Myocyte (in vitro differentiated cells): Measurements from ENCODE around the gene MATCAP1. TPM values are rescaled to one million over a fixed set of nuclear protein-coding genes. Genes with fewer than 3 reads are reported as not detected.

Experiments
- DNase-seq: peaks from one replicate; pipeline ENCODE4 v3.0.0-alpha.2; 2012; ENCODE audit warnings: low read depth
- total RNA-seq: library from RNA; depleted of rRNA; stranded (reverse); fragments of >200 nt; gene quantifications from 2 replicates; pipeline ENCODE4 v1.2.3, GENCODE V29; 2014

MATCAP1 gene
- total RNA-seq, 1 donor from 2014 or later = 27.2 TPM

DNA sequence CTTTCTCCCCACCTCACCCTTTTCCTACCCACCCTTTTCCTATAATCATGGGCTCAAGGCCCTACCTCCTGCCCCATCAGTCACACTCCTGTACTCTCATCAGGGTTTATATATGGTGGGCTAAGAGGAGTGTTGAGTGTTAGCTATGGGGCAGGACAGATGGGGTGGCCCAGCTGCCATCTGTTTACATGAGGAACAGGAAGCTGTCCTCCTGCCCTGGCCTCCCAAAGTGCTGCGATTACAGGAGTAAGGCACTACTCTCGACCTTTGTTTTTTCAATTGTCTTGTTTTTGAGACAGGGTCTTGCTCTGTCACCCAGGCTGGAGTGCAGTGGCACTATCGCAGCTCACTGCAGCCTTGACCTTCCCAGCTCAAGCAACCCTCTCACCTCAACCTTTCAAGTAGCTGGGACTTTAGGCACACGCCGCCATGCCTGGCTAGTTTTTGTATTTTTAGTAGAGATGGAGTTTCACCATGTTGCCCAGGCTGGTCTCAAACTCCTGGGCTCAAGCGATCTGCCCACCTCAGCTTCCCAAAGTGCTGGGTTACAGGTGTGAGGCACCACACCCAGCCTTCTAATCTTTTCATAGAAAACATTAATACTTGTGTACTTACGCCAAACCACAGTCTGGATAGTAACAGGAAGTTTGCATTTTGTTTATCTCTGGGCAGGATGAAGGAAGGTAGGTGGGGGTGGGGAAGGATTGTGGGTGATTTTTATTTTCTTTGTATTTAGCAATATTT is 25.7 kb downstream of the MATCAP1 start:
- no peak for DNase-seq

DNA sequence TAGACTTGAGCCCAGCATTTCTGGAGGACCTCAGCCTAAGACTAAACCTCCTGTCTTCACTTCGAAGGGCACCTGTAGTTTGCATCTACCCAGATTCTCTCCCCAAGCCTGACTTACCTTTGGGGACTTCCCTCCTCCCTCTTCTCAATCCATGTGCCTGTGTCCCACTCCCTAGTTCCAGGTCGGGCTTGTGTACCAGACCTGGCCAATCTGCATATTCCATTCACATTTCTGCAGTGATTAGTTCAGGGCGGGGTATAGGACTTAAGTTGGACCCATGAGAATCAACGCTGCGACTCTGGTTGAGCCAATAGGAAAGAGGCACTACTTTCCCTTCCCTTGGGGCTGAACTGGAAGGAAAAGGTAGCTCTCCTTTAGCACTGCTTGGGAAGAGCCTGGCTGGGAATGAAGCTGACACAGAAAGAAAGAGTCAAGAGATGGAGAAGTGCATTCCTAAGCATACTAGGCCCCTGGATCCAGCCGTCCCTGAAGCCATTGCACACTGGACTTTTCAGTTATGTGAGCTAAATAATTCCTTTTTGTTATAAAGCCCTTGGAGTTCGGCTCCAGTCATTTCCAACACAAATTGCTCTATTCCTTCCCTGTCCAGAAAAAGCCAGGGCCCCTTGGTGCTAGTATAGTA is 26.5 kb downstream of the MATCAP1 start:
- DNase-seq = no peak

DNA sequence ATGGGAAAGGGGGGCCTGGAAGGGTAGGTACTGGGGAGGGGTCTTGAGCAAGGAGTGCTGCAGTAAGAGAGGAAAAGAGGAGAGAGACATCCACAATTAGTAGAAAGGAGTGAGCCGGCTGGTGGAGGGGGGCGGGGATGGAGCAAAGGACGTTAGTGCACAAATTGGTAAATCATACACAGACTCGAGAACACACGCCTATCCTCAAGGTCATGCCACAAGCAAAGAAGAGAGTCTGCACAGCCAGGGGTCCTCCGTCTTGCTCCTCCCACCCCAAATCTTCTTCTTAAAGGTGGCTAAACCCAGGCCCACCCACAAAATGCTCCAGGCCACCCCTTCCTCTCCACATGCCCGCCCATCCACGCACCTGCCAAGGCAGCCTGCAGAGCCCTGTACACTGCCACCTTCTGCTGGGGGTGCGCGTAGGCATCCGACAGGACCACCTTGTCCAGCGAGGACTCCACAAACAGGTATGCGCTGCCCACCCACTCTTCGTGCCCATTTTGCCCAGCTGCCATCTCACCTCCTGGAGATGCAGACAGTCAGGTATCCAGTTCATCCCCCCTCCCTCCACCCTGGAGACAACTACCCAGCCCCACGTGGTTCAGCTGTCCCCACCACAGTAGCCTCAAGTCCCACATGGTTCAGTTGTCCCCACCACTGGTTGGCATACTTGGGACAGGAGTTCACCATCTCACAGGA is 27.5 kb downstream of the MATCAP1 start:
- peak; percentile 40 for DNase-seq

DNA sequence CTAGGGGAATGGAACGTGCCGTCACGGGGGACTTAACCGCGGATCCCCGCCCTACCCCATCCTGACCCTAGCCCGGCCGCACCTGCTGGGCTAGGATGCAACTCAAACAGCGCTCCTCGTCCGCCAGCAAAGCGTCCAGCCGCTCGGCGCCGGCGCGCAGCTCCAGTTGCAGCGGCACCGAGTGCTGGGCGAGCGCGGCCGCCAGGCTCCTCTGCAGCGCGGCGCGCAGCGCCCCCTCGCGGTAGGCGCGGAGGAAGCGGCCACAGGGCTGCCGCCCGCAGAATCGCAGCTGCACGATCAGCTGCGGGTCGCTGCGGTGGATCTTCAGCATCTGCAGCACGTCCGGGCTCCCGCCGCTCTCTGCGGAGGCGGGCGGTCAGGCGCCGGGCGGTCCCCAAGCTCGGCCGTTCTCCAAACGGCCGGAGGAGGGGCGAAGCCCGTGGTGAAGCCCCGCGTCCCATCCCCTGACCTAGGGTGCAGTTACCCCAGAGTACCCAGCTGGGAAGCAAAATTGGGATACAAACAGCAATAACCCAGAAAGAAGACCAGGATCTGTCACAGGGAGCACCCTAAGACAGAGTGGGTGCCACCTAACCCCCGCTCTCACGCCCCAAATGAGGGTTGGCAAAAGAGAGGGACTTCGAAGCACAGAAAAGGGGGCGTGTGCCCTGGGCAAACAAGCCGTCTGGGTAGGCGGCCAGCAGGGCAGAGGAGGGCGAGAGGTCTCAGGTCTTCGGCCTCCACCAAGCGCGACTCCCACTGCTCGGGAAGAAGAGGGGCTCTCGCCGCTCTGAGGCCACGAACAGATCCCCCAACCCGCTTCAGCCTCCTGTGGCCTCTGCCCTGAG is 28.2 kb downstream of the MATCAP1 start:
- peak; percentile 78 for DNase-seq

DNA sequence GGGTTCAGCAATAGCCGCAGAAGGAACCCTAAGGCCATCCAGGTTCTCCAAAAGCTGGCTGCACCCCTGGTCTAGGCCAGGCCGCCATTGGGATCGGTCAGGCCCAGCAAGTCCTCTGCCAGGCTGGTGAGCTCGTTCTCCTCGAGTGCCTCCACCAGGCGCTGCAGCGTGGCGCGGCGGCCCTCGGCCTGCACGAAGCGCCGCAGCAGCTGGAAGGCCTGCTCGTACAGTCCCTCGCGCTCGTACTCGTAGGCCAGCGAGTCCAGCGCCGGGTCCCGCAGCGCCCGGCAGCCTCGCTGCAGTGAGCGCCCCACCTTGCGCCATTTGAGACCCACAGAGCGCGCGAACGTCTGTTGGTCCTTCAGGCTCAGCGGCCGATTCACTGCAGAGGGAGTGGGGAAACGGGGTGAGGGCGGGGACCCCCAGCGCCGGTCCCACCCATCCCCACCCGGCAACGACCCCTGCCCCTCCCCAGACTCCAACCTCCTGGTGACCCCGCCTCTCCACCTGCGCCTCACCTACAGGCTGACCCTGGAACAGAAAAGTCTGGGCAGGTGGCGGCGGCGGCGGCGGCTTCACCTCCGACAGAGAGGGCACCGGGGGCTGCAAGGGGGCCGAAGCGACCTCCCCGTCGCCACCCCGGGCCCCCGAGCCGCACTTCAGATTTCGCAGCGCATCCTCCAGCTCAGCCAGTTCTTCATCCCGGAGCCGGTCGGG is 29.0 kb downstream of the MATCAP1 start:
- no peak for DNase-seq

DNA sequence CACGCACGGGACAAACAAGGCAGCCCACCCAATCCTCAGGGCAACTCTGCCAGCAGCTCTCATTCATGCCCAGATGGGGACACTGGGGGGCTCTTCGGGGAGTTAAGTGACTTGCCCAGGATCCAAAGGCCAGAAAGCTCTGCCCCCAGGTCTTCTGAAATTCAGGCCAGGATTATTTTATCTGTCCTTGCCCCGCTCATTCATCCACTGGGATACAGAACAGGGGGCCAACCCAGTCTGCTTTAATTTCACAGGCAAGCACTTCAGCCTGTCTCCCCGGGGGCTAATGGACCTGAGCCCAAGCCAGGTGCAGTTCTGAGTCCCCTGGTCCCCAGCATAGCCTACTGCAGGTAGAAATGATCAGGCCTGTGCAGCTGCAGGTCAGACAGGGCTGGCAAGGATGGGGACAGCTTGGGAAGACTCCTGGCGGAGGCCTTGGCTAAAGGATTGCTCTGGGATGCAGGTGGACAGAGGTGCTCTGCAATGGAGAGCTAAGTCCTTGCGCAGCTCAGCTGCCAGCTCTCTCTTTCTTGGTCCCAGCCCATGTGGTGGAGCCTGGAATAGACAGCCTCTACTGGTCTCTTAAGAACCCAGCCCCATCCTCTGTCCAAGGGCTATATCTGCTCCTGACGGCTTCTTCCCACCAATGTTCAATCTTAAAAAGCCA is 32.2 kb downstream of the MATCAP1 start:
- no peak for DNase-seq

DNA sequence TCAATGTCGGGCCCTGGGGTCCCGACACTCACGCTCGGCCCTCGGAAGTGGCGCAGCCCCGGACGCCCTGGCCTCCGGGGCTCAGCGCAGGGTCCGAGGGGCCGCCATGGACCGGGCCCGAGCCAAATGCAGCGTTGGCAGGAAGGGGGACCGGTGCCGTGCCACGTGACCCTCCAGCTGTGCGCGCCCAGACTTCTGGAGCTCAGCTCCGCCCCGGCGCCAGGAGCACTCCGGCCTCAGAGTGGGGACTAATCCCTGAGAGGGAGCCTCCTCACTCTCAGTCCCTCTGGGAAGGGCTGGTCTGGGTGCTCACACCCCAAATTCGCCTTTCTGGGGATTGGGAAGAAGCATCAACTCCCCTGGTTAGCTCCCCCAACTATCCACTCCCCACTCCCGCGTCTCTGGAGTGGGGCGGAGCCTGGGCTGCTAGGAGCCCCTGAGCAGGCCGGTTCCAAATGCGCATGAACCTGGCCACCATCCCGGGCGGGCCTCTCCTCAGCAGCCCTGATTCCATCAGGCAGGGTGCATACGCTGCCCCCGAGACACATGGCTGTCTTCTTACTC is 32.8 kb downstream of the MATCAP1 start, which contains the start of gene B3GNT9:
B3GNT9 (minus strand) TSS at position 166 of the 564 bp plus-strand sequence. CDS start 513 bp downstream, outside the sequence.
- peak; percentile 81 for DNase-seq

DNA sequence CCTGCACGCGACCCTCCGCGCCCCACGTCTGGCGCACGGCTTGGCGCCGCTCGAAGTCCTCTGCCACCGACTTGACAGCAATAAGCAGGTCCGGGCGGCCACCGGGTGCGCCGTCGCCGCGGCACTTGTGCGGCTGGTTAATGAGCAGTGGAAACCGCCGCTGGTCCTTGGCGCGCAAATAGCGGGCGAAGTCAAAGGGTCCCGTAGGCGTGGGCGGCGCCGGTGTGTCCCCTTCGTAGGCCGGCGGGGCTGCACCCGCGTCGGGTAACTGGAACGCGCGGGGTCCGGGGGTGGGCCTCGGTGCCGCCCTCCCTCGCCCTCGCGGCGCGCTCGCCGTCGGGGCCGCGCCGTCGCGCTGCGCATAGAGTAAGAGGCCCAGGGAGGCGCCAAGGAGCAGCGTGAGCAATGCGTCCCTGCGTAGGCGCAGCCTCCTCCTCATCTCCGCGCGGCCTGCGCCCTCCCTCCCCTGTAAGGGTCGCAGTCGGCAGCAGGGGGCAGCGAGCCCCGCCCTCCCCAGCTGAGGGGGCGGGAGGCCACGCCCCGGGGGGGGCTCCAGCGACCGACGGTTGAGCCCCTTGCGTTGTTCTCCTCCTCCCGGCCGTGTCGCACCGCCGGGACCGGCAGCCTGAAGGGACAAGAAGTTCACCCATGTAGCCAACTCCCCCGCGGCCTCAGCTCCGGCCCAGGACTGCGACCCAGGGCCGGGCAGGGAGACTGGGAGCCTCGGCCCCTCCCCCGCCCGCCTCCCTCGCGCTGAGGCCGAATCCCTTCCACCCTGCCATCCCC is 33.5 kb downstream of the MATCAP1 start:
- peak; percentile 42 for DNase-seq

DNA sequence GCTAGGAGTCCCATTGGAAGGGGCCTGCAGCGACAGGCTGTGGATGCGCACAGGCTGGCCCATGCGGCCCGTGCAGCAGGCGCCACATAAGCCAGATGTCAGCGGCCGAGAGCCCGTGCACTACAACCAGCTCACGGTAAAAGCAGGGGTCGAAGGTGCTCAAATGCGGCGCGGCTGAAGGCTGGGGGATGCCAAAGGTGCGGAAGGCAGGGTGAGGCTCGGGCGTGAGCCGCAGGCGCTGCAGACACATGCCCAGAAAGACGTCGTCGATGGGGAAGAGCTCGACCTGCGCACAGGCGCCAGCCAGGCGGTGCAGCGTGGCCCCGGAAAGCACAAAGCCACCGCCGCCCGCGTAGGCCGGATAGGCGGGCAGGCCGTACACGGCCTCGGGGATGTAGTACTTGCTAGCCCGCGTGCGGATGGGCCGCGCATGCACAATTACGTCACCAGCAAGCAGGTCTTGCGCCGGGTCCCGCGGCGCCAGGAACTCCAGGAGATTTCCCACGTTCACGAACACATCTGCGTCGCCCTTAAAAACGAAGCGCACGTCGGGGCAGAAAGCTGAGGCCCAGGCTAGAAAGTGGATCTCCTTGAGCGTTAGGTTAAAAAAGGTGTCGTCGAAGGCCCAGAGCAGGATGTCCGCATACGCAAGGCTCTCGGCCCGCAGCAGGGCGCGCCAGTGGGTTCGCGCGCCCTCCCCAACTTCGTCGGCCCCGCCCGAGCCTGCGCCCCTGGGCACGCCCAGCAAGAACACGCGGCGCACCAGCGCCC is 34.3 kb downstream of the MATCAP1 start:
- DNase-seq = no peak

DNA sequence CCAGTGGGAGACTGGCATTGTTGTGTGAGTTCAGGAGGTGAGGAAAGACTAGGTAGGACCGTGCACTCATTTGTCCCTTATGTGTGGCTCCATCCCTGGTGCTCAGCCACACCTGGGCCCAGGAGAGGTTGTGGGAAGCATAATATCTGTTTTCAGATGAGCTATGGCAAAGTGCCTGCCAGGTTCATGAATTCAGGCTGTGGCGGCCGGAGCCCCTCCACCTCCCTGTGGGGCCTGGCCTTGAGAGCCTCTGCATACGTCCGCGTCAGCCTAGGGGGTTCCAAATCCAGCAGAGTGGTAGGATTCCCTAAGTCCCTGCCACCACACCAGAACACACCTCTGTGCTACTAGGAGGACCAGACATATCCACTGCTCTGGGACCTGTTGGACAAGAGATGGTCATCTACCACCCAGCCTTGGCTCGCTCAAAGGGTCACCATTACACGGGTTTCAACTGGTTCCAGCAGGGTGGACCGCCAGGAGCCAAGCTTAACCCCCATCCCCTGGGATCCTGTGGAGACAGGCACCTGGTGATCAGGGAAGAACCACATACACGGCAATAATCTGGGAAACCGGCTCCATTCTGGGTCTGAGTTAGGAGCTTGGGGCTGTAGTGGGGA is 35.0 kb downstream of the MATCAP1 start:
- DNase-seq = no peak

DNA sequence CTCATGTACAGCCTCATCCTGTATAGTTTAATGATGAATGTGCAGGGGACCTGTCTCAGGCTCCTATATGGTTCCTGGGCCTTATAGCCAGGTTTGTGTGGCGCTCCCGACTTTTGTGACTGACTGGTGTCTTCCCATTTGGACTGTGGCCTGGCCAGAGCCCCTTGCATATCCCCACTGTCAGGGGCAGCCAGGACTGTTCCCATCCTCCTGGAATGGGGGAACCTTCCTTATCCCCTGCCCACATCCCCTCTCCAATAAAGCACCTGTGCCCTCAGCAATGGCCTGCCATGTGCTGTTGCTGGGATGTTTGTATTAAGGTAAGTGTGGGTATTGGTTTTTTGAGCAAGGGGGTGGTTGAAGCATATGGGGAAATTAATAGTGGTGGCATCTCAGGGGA is 35.5 kb downstream of the MATCAP1 start:
- DNase-seq = no peak

DNA sequence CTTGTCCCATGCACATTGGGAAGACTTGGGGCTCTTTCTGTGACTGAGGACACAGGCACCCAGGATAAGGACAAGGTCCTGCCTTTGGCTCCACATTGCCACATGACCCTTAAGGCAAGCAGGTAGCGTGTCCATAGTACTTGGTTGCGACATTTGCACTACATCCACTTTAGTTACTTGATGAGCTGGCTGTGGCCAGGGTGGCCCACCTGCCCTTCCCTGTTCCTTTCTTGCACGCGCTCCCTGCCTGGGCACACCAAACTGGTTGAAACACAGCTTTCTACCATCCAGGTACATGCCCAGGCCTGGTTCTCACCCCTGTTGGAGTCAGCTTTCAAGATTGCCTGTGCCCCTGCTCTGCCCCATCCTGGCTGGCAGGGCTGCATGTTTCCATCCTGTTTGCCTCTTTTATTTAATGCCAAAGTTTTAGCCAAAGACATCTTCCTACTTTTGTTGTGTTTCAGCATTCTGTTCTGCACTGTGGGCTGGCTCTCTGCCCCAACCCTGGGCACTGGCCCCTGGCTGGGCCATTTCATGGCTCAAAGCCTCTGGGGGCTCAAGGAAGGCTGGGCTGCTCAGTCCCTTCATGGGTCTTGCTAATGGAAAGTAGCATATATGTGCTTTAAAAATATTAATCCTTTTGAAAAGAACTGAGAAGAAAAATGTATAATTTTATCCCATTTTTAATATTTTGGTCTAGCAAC is 36.2 kb downstream of the MATCAP1 start:
- DNase-seq = no peak

DNA sequence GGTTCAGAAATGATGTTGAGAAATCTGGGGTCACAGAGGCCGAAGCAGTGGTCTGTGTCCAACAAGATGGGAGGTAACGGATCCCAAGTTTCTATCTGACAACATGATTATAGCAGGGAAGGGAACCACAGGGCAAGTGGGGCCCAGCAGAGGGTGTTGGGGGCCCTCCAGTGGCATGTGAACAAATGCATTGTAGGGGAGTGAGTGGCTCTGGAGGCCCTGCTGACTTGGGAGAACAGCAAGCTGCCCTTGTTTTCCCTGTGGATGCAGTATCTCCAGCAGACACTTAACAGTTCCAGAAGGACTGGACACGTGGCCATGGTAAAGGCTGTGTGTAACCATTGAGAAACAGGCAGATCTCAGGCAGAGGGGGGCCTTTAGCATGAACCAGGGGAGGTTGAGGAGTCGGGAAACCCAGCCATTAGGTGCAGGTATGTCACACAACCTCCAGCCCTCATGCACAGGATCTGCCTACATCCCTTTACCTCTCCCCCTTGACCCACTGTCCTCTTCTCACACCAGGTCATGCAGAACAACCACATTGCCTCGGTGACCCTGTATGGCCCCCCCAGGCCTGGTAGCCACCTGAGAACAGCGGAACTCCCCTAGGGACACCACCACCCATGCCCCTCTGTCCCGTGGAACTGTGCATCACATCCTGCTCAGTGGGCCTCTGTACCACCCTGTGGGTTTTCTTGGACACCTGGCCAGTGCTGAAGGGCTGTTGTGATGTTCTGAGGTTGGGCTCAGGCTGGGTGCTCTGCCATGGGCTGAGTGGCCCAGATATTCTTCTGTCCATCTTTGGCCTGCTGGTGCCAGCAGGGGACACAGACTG is 37.0 kb downstream of the MATCAP1 start:
- DNase-seq = no peak

DNA sequence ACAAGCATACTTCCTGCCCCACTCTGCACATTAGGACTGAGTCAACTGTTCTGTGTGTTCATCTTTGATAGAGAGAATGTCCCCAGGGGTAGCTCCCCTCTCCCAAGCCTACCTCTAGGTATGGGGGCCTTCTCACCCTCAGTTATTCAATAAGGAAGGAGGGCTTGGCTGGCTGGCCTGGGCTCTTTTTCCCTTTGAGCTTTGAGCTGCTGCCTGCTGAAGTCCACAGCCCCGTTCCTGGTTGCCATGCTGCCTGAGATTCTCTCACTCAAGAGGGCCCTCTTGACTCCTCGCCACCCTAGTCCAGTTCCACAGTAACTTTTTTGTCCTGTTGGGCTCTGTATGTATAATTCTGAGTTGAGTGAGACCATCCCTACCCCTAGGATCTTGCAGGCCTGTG is 38.0 kb downstream of the MATCAP1 start:
- DNase-seq = no peak

DNA sequence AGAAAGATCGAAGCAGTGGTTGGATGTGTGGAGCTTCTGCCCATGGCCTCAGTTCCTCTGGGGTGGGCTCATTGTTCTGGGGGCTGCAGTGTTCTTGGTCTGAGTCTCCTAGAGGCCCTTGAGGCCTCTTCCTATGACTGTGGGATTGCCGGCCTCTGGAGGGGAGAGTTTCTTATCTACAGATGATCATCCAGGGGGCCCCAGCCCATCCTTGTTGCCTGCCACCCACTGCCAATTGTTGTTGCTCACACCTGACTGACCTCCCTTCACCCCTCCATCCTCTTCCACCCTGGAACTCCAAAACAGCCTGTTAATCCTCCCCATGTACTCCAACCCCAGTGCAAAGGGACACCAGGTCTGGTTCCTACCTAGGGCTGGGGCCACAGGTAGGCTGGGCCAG is 38.8 kb downstream of the MATCAP1 start:
- no peak for DNase-seq

DNA sequence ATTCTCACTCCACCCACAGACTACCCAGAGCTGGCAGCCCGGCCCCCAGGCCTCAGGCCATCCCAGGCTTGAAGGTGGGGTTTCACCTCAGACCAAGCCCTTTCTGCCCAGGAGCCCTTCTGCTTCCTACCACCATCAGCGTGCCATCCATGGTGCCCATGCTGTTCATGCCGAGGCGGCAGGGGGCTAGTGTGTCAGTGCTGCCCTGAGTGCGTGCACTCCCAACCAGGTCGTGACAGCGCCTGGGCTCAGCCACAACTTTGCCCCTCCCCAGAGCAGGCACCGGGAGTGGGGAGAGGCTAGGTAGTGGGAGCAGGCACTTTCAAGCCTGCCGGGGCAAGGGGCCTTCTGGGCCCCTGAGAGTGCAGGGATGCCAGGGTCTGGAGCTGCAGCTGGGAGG is 41.4 kb downstream of the MATCAP1 start:
- no peak for DNase-seq
